ENCODE results near the gene NAV2. TPM values are rescaled to one million over a fixed set of nuclear protein-coding genes. Genes with fewer than 3 reads are reported as not detected.

NAV2 gene
- total RNA-seq, 2 donors from 2014 or later, result 21.3 to 45.3 TPM

GRCh38 chr11:19935507-19935906, 222.9 kb downstream of the NAV2 start:
- intact Hi-C loops (cut with DNase I), result no loop called here
- Histone ChIP-seq H3K4me1 (no peaks in the 10 kb centered on the region), H3K27ac (no peak overlapping the region), H3K9ac (ENCODE audit: low read depth in 2 of 2, low read length in 2 of 2) (no peak overlapping the region), H3K27me3 (no peaks in the 10 kb centered on the region), H3K36me3 (no peaks in the 10 kb centered on the region), H3K9me3 (no peaks in the 10 kb centered on the region), H3K4me3 (no peak overlapping the region)
- TF ChIP-seq CTCF (IDR thresholded peaks at IDR 0.05), result no peak
- no peak for DNase-seq

DNA sequence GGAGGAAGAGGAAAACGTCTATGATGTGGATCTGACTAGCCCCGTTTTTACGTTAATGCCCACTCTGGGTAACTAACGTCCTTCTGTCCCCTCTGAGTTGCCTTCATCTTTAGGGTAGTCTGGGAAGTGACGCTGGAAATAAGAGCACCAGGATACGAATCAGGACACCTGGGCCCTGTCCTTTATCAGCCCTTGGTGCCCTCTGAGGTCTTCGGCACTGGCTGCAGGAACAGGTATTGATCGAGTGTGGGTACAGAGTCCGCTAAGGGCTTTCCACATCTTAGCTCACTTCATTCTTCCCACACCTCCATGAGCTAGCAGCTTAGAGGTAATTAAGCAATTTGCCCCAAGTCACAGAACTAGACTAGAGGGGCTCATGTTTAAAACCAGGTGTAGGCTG, 223.8 kb downstream of the NAV2 start:
- H3K9me3 ChIP-seq, result no peaks in the 10 kb centered on the region
- intact Hi-C loops (cut with DNase I), result no loop called here
- no peaks in the 10 kb centered on the region for H3K36me3 ChIP-seq
- H3K4me1 ChIP-seq, result no peaks in the 10 kb centered on the region
- no peak overlapping the region for H3K9ac ChIP-seq (ENCODE audit: low read depth in 2 of 2, low read length in 2 of 2)
- no peak for DNase-seq
- no peak overlapping the region for H3K27ac ChIP-seq
- no peak overlapping the region for H3K4me3 ChIP-seq
- no peaks in the 10 kb centered on the region for H3K27me3 ChIP-seq
- no peak for TF ChIP-seq CTCF (IDR thresholded peaks at IDR 0.05)

DNA sequence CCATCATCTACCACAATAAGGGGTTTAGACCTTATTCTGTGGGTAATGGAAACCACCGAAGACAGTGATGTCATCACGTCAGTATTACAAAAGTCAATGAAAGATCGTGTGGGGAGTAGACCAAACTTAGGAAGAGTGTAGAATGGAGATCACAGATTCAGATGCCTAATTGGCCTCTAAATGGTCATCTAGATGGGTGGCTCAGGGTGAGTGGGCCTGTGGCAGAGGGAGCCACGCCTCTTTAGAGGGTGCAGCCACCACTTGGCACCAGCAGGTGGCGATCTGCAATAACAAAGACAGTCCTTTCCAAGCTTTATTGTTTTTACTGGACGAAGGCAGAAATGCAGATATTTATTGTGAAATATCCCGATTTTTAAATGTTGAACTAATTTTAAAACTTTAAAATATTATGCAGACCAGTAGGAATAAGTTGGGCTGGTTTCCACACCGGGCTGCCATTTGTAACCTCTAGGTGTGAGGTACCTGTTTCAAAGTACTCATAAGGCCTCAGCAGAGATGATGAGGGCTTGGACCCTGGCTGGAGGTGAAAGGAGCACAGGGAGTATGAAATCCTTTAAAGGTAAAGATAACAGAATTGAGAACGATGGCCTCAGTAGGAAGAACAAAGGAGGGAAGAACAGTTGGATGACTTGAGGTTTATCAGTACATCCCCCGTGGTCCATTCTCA, 225.7 kb downstream of the NAV2 start:
- no peaks in the 10 kb centered on the region for H3K36me3 ChIP-seq

DNA sequence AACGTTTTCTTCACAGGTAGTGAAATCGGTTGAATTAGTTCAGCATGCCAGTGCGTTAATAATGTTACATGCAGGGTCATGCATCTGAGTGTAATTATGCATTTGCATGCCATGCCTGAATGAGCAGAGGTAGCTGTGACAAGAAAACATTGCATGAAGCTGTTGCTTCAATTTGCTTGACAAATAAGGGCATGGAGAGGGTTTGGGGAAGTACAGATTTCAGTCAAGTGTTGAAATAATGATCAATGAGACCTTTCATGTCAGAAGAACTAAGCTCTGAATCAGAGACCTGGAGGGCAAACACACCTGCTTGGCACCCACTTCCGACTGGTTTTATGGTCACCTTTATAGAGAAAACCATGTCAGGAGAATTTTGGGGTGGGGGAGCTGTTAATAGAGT, 226.2 kb downstream of the NAV2 start:
- H3K9ac ChIP-seq (ENCODE audit: low read depth in 2 of 2, low read length in 2 of 2), result no peak overlapping the region
- no peak overlapping the region for H3K27ac ChIP-seq
- TF ChIP-seq CTCF (IDR thresholded peaks at IDR 0.05), result no peak
- no peaks in the 10 kb centered on the region for H3K4me1 ChIP-seq
- intact Hi-C loops (cut with DNase I), result no loop called here
- DNase-seq, result no peak
- no peaks in the 10 kb centered on the region for H3K36me3 ChIP-seq
- H3K9me3 ChIP-seq, result no peaks in the 10 kb centered on the region
- H3K4me3 ChIP-seq, result no peak overlapping the region
- no peaks in the 10 kb centered on the region for H3K27me3 ChIP-seq

More for the DNA sequence above, 225.7 kb downstream of the NAV2 start:
- intact Hi-C loops (cut with DNase I), result no loop called here
- Histone ChIP-seq H3K4me1 (no peaks in the 10 kb centered on the region), H3K27ac (no peak overlapping the region), H3K4me3 (no peak overlapping the region), H3K27me3 (no peaks in the 10 kb centered on the region), H3K9ac (ENCODE audit: low read depth in 2 of 2, low read length in 2 of 2) (no peak overlapping the region), H3K9me3 (no peaks in the 10 kb centered on the region)
- DNase-seq, result peak; percentile 38
- peak; percentile 78 for TF ChIP-seq CTCF (IDR thresholded peaks at IDR 0.05)

DNA sequence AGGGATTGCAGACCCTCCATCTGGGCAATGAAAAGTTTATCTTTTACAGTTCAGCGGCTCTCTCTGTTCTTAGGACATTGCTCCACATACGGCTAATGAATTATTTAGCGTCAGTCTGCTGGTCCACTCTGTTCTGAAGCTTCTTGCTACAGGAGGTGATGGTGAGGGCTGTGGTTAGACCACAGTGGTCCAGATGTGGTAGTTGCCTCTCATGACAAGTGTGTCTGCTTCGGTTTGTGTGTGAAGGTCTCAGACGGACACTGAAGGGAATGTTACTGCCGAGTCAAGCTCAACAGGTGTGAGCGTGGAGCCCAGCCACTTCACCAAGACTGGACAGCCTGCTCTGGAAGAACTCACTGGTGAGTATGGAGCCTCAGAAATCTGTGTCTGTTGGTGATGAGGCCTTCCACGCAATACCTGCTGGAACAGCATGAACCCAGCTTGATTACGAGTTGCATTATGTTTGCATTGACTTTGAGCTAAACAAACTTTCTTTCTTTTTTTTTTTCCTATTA, 226.8 kb downstream of the NAV2 start:
- Histone ChIP-seq H3K9me3 (no peaks in the 10 kb centered on the region), H3K4me3 (no peak overlapping the region), H3K27ac (no peak overlapping the region), H3K9ac (ENCODE audit: low read depth in 2 of 2, low read length in 2 of 2) (no peak overlapping the region), H3K36me3 (no peaks in the 10 kb centered on the region), H3K4me1 (no peaks in the 10 kb centered on the region), H3K27me3 (no peaks in the 10 kb centered on the region)
- DNase-seq, result no peak
- no peak for TF ChIP-seq CTCF (IDR thresholded peaks at IDR 0.05)
- intact Hi-C loops (cut with DNase I), result no loop called here

Measured in colonic mucosa (tissue), 4 donors.